Testis (tissue), 3 donors: ENCODE measurements around the gene EFNA3. TPM values are rescaled to one million over a fixed set of nuclear protein-coding genes. Genes with fewer than 3 reads are reported as not detected.

Source experiments
- DNase-seq: peaks from one replicate; pipeline ENCODE4 v3.0.0-alpha.2; 2019
- H3K27ac ChIP-seq, 2 donors: fragments of 200-600 bp; sonication (generic); one replicate each; pipeline ENCODE4 v1.5.1; 2019
- H3K27me3 ChIP-seq: fragments of 200-600 bp; sonication (generic); one replicate; pipeline ENCODE4 v1.5.1; 2019
- H3K36me3 ChIP-seq: fragments of 200-600 bp; sonication (generic); one replicate; pipeline ENCODE4 v1.5.1; 2017; ENCODE audit warnings: low read depth; ENCODE audit errors: missing control alignments
- H3K4me1 ChIP-seq: fragments of 200-600 bp; sonication (generic); one replicate; pipeline ENCODE4 v1.5.1; 2019
- H3K4me3 ChIP-seq, 2 donors: fragments of 200-600 bp; sonication (generic); one replicate each; pipeline ENCODE4 v1.5.1; 2017 to 2019
- H3K9me3 ChIP-seq: fragments of 200-600 bp; sonication (generic); one replicate; pipeline ENCODE4 v1.5.1; 2017
- CTCF ChIP-seq, 3 experiments: fragments of 450-650 bp in 2 of 3; fragments of 200-600 bp in 1 of 3; sonication (generic) in 1 of 3; IDR thresholded peaks; one replicate each; pipeline ENCODE4 v1.5.1; 2016 to 2019; ENCODE audit warnings: antibody characterized with exemption in 3 of 3, mild to moderate bottlenecking in 2 of 3, moderate library complexity in 1 of 3
- POLR2A ChIP-seq: fragments of 450-650 bp; IDR thresholded peaks from one replicate; pipeline ENCODE4 v1.6.1; 2017; ENCODE audit warnings: antibody characterized with exemption, mild to moderate bottlenecking, moderate library complexity
- WGBS, 2 donors: methylation state at CpG; one replicate each; pipeline ENCODE4 v1.1.5; 2018; 5-methylcytosine and 5-hydroxymethylcytosine counted together
- intact Hi-C: fragments of 100-400 bp; cut with DNase I; formaldehyde crosslinking; loops from one replicate; pipeline ENCODE4 v1.15.1; 2023; ENCODE audit warnings: low total_unique reads
- polyA plus RNA-seq: library from polyadenylated mRNA; stranded (reverse); fragments of 350-450 nt; fragmentation: Illumina TruSeq; extraction: RNeasy Lipid Tissue Mini Kit (QIAGEN cat#74804); gene quantifications from one replicate; pipeline ENCODE4 v1.2.3, GENCODE V29; 2014; ENCODE audit warnings: low read depth, low replicate concordance; ENCODE audit not compliant: insufficient read depth
- total RNA-seq, 2 donors: library from RNA; depleted of rRNA; stranded (reverse); fragments of >200 nt; gene quantifications; one replicate each; pipeline ENCODE4 v1.2.3, GENCODE V29; 2016

Gene EFNA3
- total and polyA plus RNA-seq, 3 donors from 2014 or later: 7.5 to 9.9 (median 7.7) TPM

GRCh38 chr1:155040358-155041093 is 38.1 kb upstream of the EFNA3 start:
- intact Hi-C loops: no loop called here
- no peak for TF ChIP-seq POLR2A
- TF ChIP-seq CTCF (IDR thresholded peaks at IDR 0.05): no peak
- Histone ChIP-seq H3K27ac (no peak overlapping the region), H3K36me3 (no peaks in the 10 kb centered on the region), H3K27me3 (no peaks in the 10 kb centered on the region), H3K4me3 (no peak overlapping the region), H3K9me3 (no peaks in the 10 kb centered on the region), H3K4me1 (no peaks in the 10 kb centered on the region)
- 89 to 91% methylated on average over 14 of the region's 14 CpGs for WGBS, 2 donors
- DNase-seq: no peak

GRCh38 chr1:155042789-155043188 is 35.8 kb upstream of the EFNA3 start:
- TF ChIP-seq POLR2A: no peak
- TF ChIP-seq CTCF (IDR thresholded peaks at IDR 0.05): no peak
- no peak for DNase-seq
- no peak overlapping the region for H3K27ac ChIP-seq
- intact Hi-C loops: no loop called here
- no peaks in the 10 kb centered on the region for H3K27me3 ChIP-seq
- no peaks in the 10 kb centered on the region for H3K36me3 ChIP-seq
- H3K4me1 ChIP-seq: no peaks in the 10 kb centered on the region
- 74 to 90% methylated on average over 5 of the region's 5 CpGs for WGBS, 2 donors
- H3K9me3 ChIP-seq: no peaks in the 10 kb centered on the region
- no peak overlapping the region for H3K4me3 ChIP-seq

- intact Hi-C loops: no loop called here
- WGBS, 2 donors: 73 to 93% methylated on average over 4 to 12 of the region's 12 CpGs
- H3K36me3 ChIP-seq: no peaks in the 10 kb centered on the region
- no peaks in the 10 kb centered on the region for H3K27me3 ChIP-seq
- no peak overlapping the region for H3K4me3 ChIP-seq
- H3K27ac ChIP-seq: no peak overlapping the region
- H3K9me3 ChIP-seq: no peaks in the 10 kb centered on the region
- TF ChIP-seq CTCF (IDR thresholded peaks at IDR 0.05): no peak
- TF ChIP-seq POLR2A: no peak
- DNase-seq: no peak
- H3K4me1 ChIP-seq: no peaks in the 10 kb centered on the region
These were observed 35.3 kb upstream of the EFNA3 start for GRCh38 chr1:155043301-155043702.

GRCh38 chr1:155043793-155044192 is 34.8 kb upstream of the EFNA3 start:
- Histone ChIP-seq H3K27ac (no peak overlapping the region), H3K36me3 (no peaks in the 10 kb centered on the region), H3K9me3 (no peaks in the 10 kb centered on the region), H3K4me1 (no peaks in the 10 kb centered on the region), H3K4me3 (no peak overlapping the region), H3K27me3 (no peaks in the 10 kb centered on the region)
- no peak for DNase-seq
- WGBS, 2 donors: 83 to 93% methylated on average over 3 of the region's 3 CpGs
- intact Hi-C loops: no loop called here
- TF ChIP-seq CTCF (IDR thresholded peaks at IDR 0.05) (no peak), POLR2A (no peak)

- Histone ChIP-seq H3K36me3 (no peaks in the 10 kb centered on the region), H3K4me1 (no peaks in the 10 kb centered on the region), H3K27ac (no peak overlapping the region), H3K4me3 (no peak overlapping the region), H3K27me3 (no peaks in the 10 kb centered on the region), H3K9me3 (no peaks in the 10 kb centered on the region)
- no peak for TF ChIP-seq POLR2A
- TF ChIP-seq CTCF (IDR thresholded peaks at IDR 0.05): no peak
- no peak for DNase-seq
- intact Hi-C loops: no loop called here
- WGBS, 2 donors: 84 to 95% methylated on average over 6 of the region's 6 CpGs
These were observed 34.3 kb upstream of the EFNA3 start for GRCh38 chr1:155044365-155044764.
